ENCODE measurements around the gene BCAS4. TPM values are rescaled to one million over a fixed set of nuclear protein-coding genes. Genes with fewer than 3 reads are reported as not detected.

Gene BCAS4
- total RNA-seq, 1 donor from 2014 or later, result 16.7 TPM

- H3K27ac Mint-ChIP-seq (ENCODE audit: unreplicated experiment), result no peak overlapping the region
- H3K9me3 Mint-ChIP-seq (ENCODE audit: unreplicated experiment), result peaks cover 2% of the 10 kb centered on the region
- TF ChIP-seq EZH2 (IDR thresholded peaks at IDR 0.05; ENCODE audit: insufficient read depth, low read length) (no peak), CTCF (IDR thresholded peaks at IDR 0.05; ENCODE audit: insufficient read depth, low read depth, low read length) (no peak)
- Histone ChIP-seq H3K4me1 (ENCODE audit: insufficient read depth, low read length) (peaks cover 8% of the 10 kb centered on the region), H3K4me3 (ENCODE audit: insufficient read depth, low read depth, low read length) (no peak overlapping the region), H3K36me3 (ENCODE audit: insufficient read depth, low read length) (no peaks in the 10 kb centered on the region), H3K9ac (ENCODE audit: low read length) (no peak overlapping the region), H3K27me3 (ENCODE audit: insufficient read depth, low read length) (no peaks in the 10 kb centered on the region), H2AFZ (ENCODE audit: low read depth, low read length) (no peak overlapping the region), H3K79me2 (ENCODE audit: insufficient read depth, low read length) (no peaks in the 10 kb centered on the region), H3K27ac (ENCODE audit: low read depth, low read length) (no peak overlapping the region), H3K9me3 (ENCODE audit: insufficient read depth, low read depth, low read length) (no peaks in the 10 kb centered on the region), H4K20me1 (ENCODE audit: insufficient read depth, low read length) (no peaks in the 10 kb centered on the region), H3K4me2 (ENCODE audit: low read length) (peak overlapping the region; percentile 51)
- peaks cover 21% of the 10 kb centered on the region for H3K36me3 Mint-ChIP-seq (ENCODE audit: low read depth, unreplicated experiment)
- DNase-seq (ENCODE audit: low read depth), result peak; percentile 87
- H3K4me3 Mint-ChIP-seq (ENCODE audit: unreplicated experiment), result no peak overlapping the region
- H3K4me1 Mint-ChIP-seq (ENCODE audit: low read depth, unreplicated experiment), result peaks cover 4% of the 10 kb centered on the region
- H3K27me3 Mint-ChIP-seq (ENCODE audit: low read depth, unreplicated experiment), result no peaks in the 10 kb centered on the region
- FAIRE-seq, result no peak
These were observed 29.3 kb downstream of the BCAS4 start for GRCh38 chr20:50824137-50824536.

- H4K20me1 ChIP-seq (ENCODE audit: insufficient read depth, low read length), result no peaks in the 10 kb centered on the region
- peaks cover 4% of the 10 kb centered on the region for H3K4me1 Mint-ChIP-seq (ENCODE audit: low read depth, unreplicated experiment)
- H3K4me1 ChIP-seq (ENCODE audit: insufficient read depth, low read length), result peaks cover 8% of the 10 kb centered on the region
- H3K27me3 ChIP-seq (ENCODE audit: insufficient read depth, low read length), result no peaks in the 10 kb centered on the region
- no peaks in the 10 kb centered on the region for H3K9me3 ChIP-seq (ENCODE audit: insufficient read depth, low read depth, low read length)
- H3K36me3 ChIP-seq (ENCODE audit: insufficient read depth, low read length), result no peaks in the 10 kb centered on the region
- DNase-seq (ENCODE audit: low read depth), result no peak
- no peak overlapping the region for H3K4me3 ChIP-seq (ENCODE audit: insufficient read depth, low read depth, low read length)
- H3K9ac ChIP-seq (ENCODE audit: low read length), result no peak overlapping the region
- TF ChIP-seq EZH2 (IDR thresholded peaks at IDR 0.05; ENCODE audit: insufficient read depth, low read length), result no peak
- TF ChIP-seq CTCF (IDR thresholded peaks at IDR 0.05; ENCODE audit: insufficient read depth, low read depth, low read length), result no peak
- H3K27me3 Mint-ChIP-seq (ENCODE audit: low read depth, unreplicated experiment), result no peaks in the 10 kb centered on the region
- no peak overlapping the region for H3K27ac ChIP-seq (ENCODE audit: low read depth, low read length)
- peak overlapping the region; percentile 77 for H3K27ac Mint-ChIP-seq (ENCODE audit: unreplicated experiment)
- H3K36me3 Mint-ChIP-seq (ENCODE audit: low read depth, unreplicated experiment), result peaks cover 12% of the 10 kb centered on the region
- no peaks in the 10 kb centered on the region for H3K79me2 ChIP-seq (ENCODE audit: insufficient read depth, low read length)
- peaks cover 2% of the 10 kb centered on the region for H3K9me3 Mint-ChIP-seq (ENCODE audit: unreplicated experiment)
- no peak overlapping the region for H3K4me3 Mint-ChIP-seq (ENCODE audit: unreplicated experiment)
- FAIRE-seq, result no peak
- no peak overlapping the region for H2AFZ ChIP-seq (ENCODE audit: low read depth, low read length)
- H3K4me2 ChIP-seq (ENCODE audit: low read length), result no peak overlapping the region
These were observed 31.3 kb downstream of the BCAS4 start for GRCh38 chr20:50826121-50826520.

GRCh38 chr20:50828363-50829136 is 33.7 kb downstream of the BCAS4 start:
- FAIRE-seq (no peak), DNase-seq (ENCODE audit: low read depth) (no peak)
- peaks cover 4% of the 10 kb centered on the region for H3K4me1 Mint-ChIP-seq (ENCODE audit: low read depth, unreplicated experiment)
- H3K27ac Mint-ChIP-seq (ENCODE audit: unreplicated experiment), result no peak overlapping the region
- H3K4me3 Mint-ChIP-seq (ENCODE audit: unreplicated experiment), result no peak overlapping the region
- peaks cover 4% of the 10 kb centered on the region for H3K9me3 Mint-ChIP-seq (ENCODE audit: unreplicated experiment)
- no peaks in the 10 kb centered on the region for H3K27me3 Mint-ChIP-seq (ENCODE audit: low read depth, unreplicated experiment)
- Histone ChIP-seq H3K9ac (ENCODE audit: low read length) (no peak overlapping the region), H3K27me3 (ENCODE audit: insufficient read depth, low read length) (no peaks in the 10 kb centered on the region), H3K79me2 (ENCODE audit: insufficient read depth, low read length) (no peaks in the 10 kb centered on the region), H4K20me1 (ENCODE audit: insufficient read depth, low read length) (no peaks in the 10 kb centered on the region), H3K9me3 (ENCODE audit: insufficient read depth, low read depth, low read length) (peaks cover 3% of the 10 kb centered on the region), H3K27ac (ENCODE audit: low read depth, low read length) (no peak overlapping the region), H3K36me3 (ENCODE audit: insufficient read depth, low read length) (no peaks in the 10 kb centered on the region), H3K4me2 (ENCODE audit: low read length) (no peak overlapping the region), H2AFZ (ENCODE audit: low read depth, low read length) (no peak overlapping the region), H3K4me3 (ENCODE audit: insufficient read depth, low read depth, low read length) (no peak overlapping the region), H3K4me1 (ENCODE audit: insufficient read depth, low read length) (peaks cover 8% of the 10 kb centered on the region)
- peaks cover 23% of the 10 kb centered on the region for H3K36me3 Mint-ChIP-seq (ENCODE audit: low read depth, unreplicated experiment)
- TF ChIP-seq EZH2 (IDR thresholded peaks at IDR 0.05; ENCODE audit: insufficient read depth, low read length) (no peak), CTCF (IDR thresholded peaks at IDR 0.05; ENCODE audit: insufficient read depth, low read depth, low read length) (no peak)
